ENCODE results near the gene CLMN.

GRCh38 chr14:95328729-95329503 lies 9.2 kb upstream of the CLMN start:
- TF ChIP-seq EZH2 (IDR thresholded peaks at IDR 0.05) (no peak), POLR2AphosphoS5 (IDR thresholded peaks at IDR 0.05; ENCODE audit: borderline replicate concordance, low read depth, low read length) (no peak), FOXP2 (optimal IDR thresholded peaks at IDR 0.05; ENCODE audit: control extremely low read depth, extremely low read length, insufficient read depth) (no peak)
